Measurements from ENCODE around the gene SOBP. TPM values are rescaled to one million over a fixed set of nuclear protein-coding genes. Genes with fewer than 3 reads are reported as not detected.

SOBP gene
- total and polyA plus RNA-seq, 2 experiments from 2014 or later, result 1.5 to 3.0 TPM

GRCh38 chr6:107538856-107539387 is 49.0 kb downstream of the SOBP start:
- Histone ChIP-seq H3K9me2 (ENCODE audit: insufficient read depth) (no peaks in the 10 kb centered on the region), H3K27me3 (ENCODE audit: insufficient read depth) (no peaks in the 10 kb centered on the region), H3K4me3 (no peak overlapping the region), H3K4me1 (ENCODE audit: insufficient read depth) (peaks cover 44% of the 10 kb centered on the region), H3K27ac (ENCODE audit: low read depth) (no peak overlapping the region), H4K20me1 (replicated peaks; ENCODE audit: insufficient read depth) (no peaks in the 10 kb centered on the region), H3K4me2 (no peak overlapping the region), H3K36me3 (ENCODE audit: insufficient read depth) (no peaks in the 10 kb centered on the region), H2AFZ (peak overlapping the region; percentile 15; the same call in 1 of the 2 replicates), H3K79me2 (replicated peaks; ENCODE audit: insufficient read depth) (no peaks in the 10 kb centered on the region), H3F3A (replicated peaks; ENCODE audit: low read depth) (no peaks in the 10 kb centered on the region)
- no peaks in the 10 kb centered on the region for H3K36me3 Mint-ChIP-seq (ENCODE audit: low read depth)
- TF ChIP-seq POLR2AphosphoS5 (IDR thresholded peaks at IDR 0.05; ENCODE audit: low read depth) (no peak), EZH2phosphoT487 (IDR thresholded peaks at IDR 0.05; ENCODE audit: unreplicated experiment) (no peak), REST (IDR thresholded peaks at IDR 0.05; ENCODE audit: unreplicated experiment) (no peak), ZNF331 (CRISPR knock-in tag; IDR thresholded peaks at IDR 0.05; ENCODE audit: low read depth) (no peak), STAT1 (IDR thresholded peaks at IDR 0.05; ENCODE audit: unreplicated experiment) (no peak), JUNB (IDR thresholded peaks at IDR 0.05; ENCODE audit: unreplicated experiment) (no peak), NANOG (IDR thresholded peaks at IDR 0.05; ENCODE audit: borderline replicate concordance) (no peak), ETS1 (IDR thresholded peaks at IDR 0.05) (no peak), ZNF462 (CRISPR knock-in tag; IDR thresholded peaks at IDR 0.05) (no peak), ZNF114 (CRISPR knock-in tag; IDR thresholded peaks at IDR 0.05) (no peak), CREB1 (CRISPR knock-in tag; IDR thresholded peaks at IDR 0.05; ENCODE audit: low read depth) (no peak), EZH2 (IDR thresholded peaks at IDR 0.05; ENCODE audit: low read depth, unreplicated experiment) (no peak)
- TF ChIP-seq, protein P1, sequence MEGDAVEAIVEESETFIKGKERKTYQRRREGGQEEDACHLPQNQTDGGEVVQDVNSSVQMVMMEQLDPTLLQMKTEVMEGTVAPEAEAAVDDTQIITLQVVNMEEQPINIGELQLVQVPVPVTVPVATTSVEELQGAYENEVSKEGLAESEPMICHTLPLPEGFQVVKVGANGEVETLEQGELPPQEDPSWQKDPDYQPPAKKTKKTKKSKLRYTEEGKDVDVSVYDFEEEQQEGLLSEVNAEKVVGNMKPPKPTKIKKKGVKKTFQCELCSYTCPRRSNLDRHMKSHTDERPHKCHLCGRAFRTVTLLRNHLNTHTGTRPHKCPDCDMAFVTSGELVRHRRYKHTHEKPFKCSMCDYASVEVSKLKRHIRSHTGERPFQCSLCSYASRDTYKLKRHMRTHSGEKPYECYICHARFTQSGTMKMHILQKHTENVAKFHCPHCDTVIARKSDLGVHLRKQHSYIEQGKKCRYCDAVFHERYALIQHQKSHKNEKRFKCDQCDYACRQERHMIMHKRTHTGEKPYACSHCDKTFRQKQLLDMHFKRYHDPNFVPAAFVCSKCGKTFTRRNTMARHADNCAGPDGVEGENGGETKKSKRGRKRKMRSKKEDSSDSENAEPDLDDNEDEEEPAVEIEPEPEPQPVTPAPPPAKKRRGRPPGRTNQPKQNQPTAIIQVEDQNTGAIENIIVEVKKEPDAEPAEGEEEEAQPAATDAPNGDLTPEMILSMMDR (conservative IDR thresholded peaks at IDR 0.05; ENCODE audit: low read depth in 2 of 2), result no peak
- no peak for ATAC-seq
- DNase-seq (ENCODE audit: low spot score), result no peak
- no peaks in the 10 kb centered on the region for H3K9me3 Mint-ChIP-seq
- H3K4me1 Mint-ChIP-seq, result peaks cover 58% of the 10 kb centered on the region
- H3K4me3 Mint-ChIP-seq, result no peak overlapping the region; the same call in 2 of the 3 replicates
- peaks cover 4% of the 10 kb centered on the region for H3K27me3 Mint-ChIP-seq (ENCODE audit: insufficient read depth, low read depth, poor library complexity)
- H3K27ac Mint-ChIP-seq, result peak overlapping the region; percentile 19; the same call in 1 of the 2 replicates
